HL-60 (cell line): ENCODE data around the gene DLX1.

Experiments used
- CTCF ChIP-seq: IDR thresholded peaks from one replicate; pipeline ENCODE4 v1.5.1; 2011; ENCODE audit warnings: low read length, control low read depth, inconsistent platforms; ENCODE audit not compliant: insufficient read depth
- GABPA ChIP-seq: IDR thresholded peaks from 2 replicates; pipeline ENCODE4 v1.6.1; 2012; ENCODE audit warnings: low read depth
- POLR2AphosphoS5 ChIP-seq: IDR thresholded peaks from 2 replicates; pipeline ENCODE4 v1.6.1; 2012; ENCODE audit warnings: low read depth
- REST ChIP-seq: IDR thresholded peaks from 2 replicates; pipeline ENCODE4 v1.6.1; 2012; ENCODE audit warnings: low read depth; ENCODE audit not compliant: insufficient replicate concordance
- SPI1 ChIP-seq: IDR thresholded peaks from 2 replicates; pipeline ENCODE4 v1.6.1; 2012; ENCODE audit warnings: low read depth, mild to moderate bottlenecking, borderline replicate concordance

- TF ChIP-seq CTCF (no peak), POLR2AphosphoS5 (no peak), SPI1 (no peak), GABPA (no peak), REST (no peak)
Measured at GRCh38 chr2:172120118-172120517, 34.8 kb downstream of the DLX1 start.
